Measurements from ENCODE around the gene TIMP2.
"Not testable (repeated sequence)": the region's sequence is repeated elsewhere in the genome, so short reads cannot be mapped to it uniquely, and the experiment has no call there.

The TIMP2 gene

GRCh38 chr17:78905541-78905940 is 19.6 kb downstream of the TIMP2 start:
- no peak for DNase-seq (ENCODE audit: low spot score)

GRCh38 chr17:78905116-78905515 is 20.1 kb downstream of the TIMP2 start:
- DNase-seq (ENCODE audit: low spot score): no peak

- no peak for DNase-seq (ENCODE audit: low spot score)
Observed at GRCh38 chr17:78904371-78904770, 20.8 kb downstream of the TIMP2 start.

GRCh38 chr17:78903101-78903779 is 21.9 kb downstream of the TIMP2 start, which contains the start of gene CEP295NL:
TSS of gene CEP295NL (minus strand) at chr17:78903201. CDS start at chr17:78901828, 1,373 bp downstream.
- no peak for DNase-seq (ENCODE audit: low spot score)

- not testable (repeated sequence) for DNase-seq (ENCODE audit: low spot score)
Observed at GRCh38 chr17:78902231-78902630, 23.0 kb downstream of the TIMP2 start.

- DNase-seq (ENCODE audit: low spot score): no peak
Observed at GRCh38 chr17:78901806-78902205, 23.4 kb downstream of the TIMP2 start.

- no peak for DNase-seq (ENCODE audit: low spot score)
Observed at GRCh38 chr17:78900816-78901215, 24.4 kb downstream of the TIMP2 start.

GRCh38 chr17:78899361-78900260 is 25.6 kb downstream of the TIMP2 start:
- DNase-seq (ENCODE audit: low spot score): no peak

- no peak for DNase-seq (ENCODE audit: low spot score)
Observed at GRCh38 chr17:78898947-78899346, 26.2 kb downstream of the TIMP2 start.

GRCh38 chr17:78898075-78898836 is 26.9 kb downstream of the TIMP2 start:
- no peak for DNase-seq (ENCODE audit: low spot score)

GRCh38 chr17:78897664-78898047 is 27.5 kb downstream of the TIMP2 start:
- no peak for DNase-seq (ENCODE audit: low spot score)

GRCh38 chr17:78896834-78897663 is 28.1 kb downstream of the TIMP2 start:
- DNase-seq (ENCODE audit: low spot score): no peak

- no peak for DNase-seq (ENCODE audit: low spot score)
Observed at GRCh38 chr17:78896091-78896833, 28.9 kb downstream of the TIMP2 start.

GRCh38 chr17:78895322-78895721 is 29.9 kb downstream of the TIMP2 start:
- DNase-seq (ENCODE audit: low spot score): no peak

GRCh38 chr17:78893684-78894083 is 31.5 kb downstream of the TIMP2 start:
- no peak for DNase-seq (ENCODE audit: low spot score)

- DNase-seq (ENCODE audit: low spot score): no peak
Observed at GRCh38 chr17:78892936-78893379, 32.2 kb downstream of the TIMP2 start.

GRCh38 chr17:78892520-78892919 is 32.7 kb downstream of the TIMP2 start:
- no peak for DNase-seq (ENCODE audit: low spot score)

GRCh38 chr17:78892062-78892456 is 33.1 kb downstream of the TIMP2 start:
- no peak for DNase-seq (ENCODE audit: low spot score)

- DNase-seq (ENCODE audit: low spot score): no peak
Observed at GRCh38 chr17:78891406-78892061, 33.7 kb downstream of the TIMP2 start.

GRCh38 chr17:78890498-78890897 is 34.7 kb downstream of the TIMP2 start:
- peak; percentile 48 for DNase-seq (ENCODE audit: low spot score)
